OCI-LY3 (cell line): Measurements from ENCODE around the gene PINLYP.
"Not testable (repeated sequence)": the region's sequence is repeated elsewhere in the genome, so short reads cannot be mapped to it uniquely, and the experiment has no call there.

Experiments
- H2AFZ ChIP-seq: fragments of 200-600, 300-600 bp; shearing (Covaris generic); 2 replicates; pipeline ENCODE4 v1.6.0; 2014; ENCODE audit warnings: antibody characterized with exemption, low read depth, low read length
- H3K27ac ChIP-seq: fragments of 200-600, 300-600 bp; sonication (generic); 2 replicates; pipeline ENCODE4 v1.5.1; 2014; ENCODE audit warnings: mild to moderate bottlenecking, low read length, moderate library complexity, mixed read lengths
- H3K27me3 ChIP-seq: fragments of 200-600, 300-600 bp; sonication (generic); 2 replicates; pipeline ENCODE4 v1.6.1; 2014; ENCODE audit warnings: low read depth, low read length, mixed read lengths
- H3K36me3 ChIP-seq: fragments of 200-600, 300-600 bp; sonication (generic); replicated peaks from 2 replicates; pipeline ENCODE3; 2014; ENCODE audit warnings: low read depth, low read length, mixed read lengths
- H3K4me1 ChIP-seq: fragments of 300-600, 200-600 bp; sonication (generic); 2 replicates; pipeline ENCODE4 v1.6.1; 2014; ENCODE audit warnings: low read length, mixed read lengths
- H3K4me2 ChIP-seq: fragments of 200-600, 300-600 bp; sonication (generic); 2 replicates; pipeline ENCODE4 v1.6.1; 2014; ENCODE audit warnings: low read length, mixed read lengths
- H3K4me3 ChIP-seq: fragments of 300-600, 200-600 bp; sonication (generic); 2 replicates; pipeline ENCODE4 v1.5.1; 2014; ENCODE audit warnings: antibody characterized with exemption, mild to moderate bottlenecking, low read length, moderate library complexity
- H3K79me2 ChIP-seq: fragments of 300-600, 200-600 bp; shearing (Covaris generic); 2 replicates; pipeline ENCODE4 v1.6.1; 2014; ENCODE audit warnings: mild to moderate bottlenecking, low read length, mixed read lengths
- H3K9ac ChIP-seq: fragments of 300-600, 200-600 bp; shearing (Covaris generic); 2 replicates; pipeline ENCODE4 v1.6.0; 2014; ENCODE audit warnings: mild to moderate bottlenecking, low read length, moderate library complexity
- H3K9me3 ChIP-seq: fragments of 200-600, 300-600 bp; shearing (Covaris generic); 2 replicates; pipeline ENCODE4 v1.6.1; 2014; ENCODE audit warnings: low read length, mixed read lengths; ENCODE audit not compliant: insufficient read depth
- H4K20me1 ChIP-seq: fragments of 200-600, 300-600 bp; sonication (generic); 2 replicates; pipeline ENCODE4 v1.6.1; 2016; ENCODE audit warnings: low read length, mixed read lengths; ENCODE audit not compliant: insufficient read depth
- EZH2phosphoT487 ChIP-seq: fragments of 200-600 bp; shearing (Covaris generic); IDR thresholded peaks from 2 replicates; pipeline ENCODE4 v1.6.1; 2018; ENCODE audit warnings: antibody characterized with exemption, mixed run types, low read depth
- TF ChIP-seq, protein P1 (sequence below): fragments of 200-600, 300-600 bp; sonication (generic); IDR thresholded peaks from 2 replicates; pipeline ENCODE4 v1.5.1; 2014; ENCODE audit warnings: antibody characterized with exemption, low read length, low read depth

PINLYP gene

DNA sequence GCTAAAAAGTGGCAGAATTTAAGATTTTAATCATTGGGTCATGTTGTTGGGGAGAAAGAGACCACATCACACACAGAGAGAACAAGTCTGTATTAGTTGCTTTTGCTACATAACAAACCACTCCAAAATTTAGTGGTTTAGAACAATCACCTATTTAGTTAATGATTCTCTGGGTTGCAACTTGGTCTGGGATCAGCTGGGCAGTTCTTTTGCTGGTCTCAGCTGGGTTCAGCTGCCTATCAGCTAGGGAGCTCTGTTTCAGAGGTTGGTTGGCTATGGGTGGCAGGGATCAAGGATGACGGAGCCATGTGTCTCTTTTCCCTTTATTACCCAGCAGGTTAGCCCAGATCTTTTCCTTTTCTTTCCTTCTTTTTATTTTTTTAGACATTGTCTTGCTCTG, 8.9 kb downstream of the PINLYP start:
- Histone ChIP-seq H3K9me3 (no peaks in the 10 kb centered on the region), H3K79me2 (no peaks in the 10 kb centered on the region), H2AFZ (no peak overlapping the region), H3K27me3 (no peaks in the 10 kb centered on the region), H3K4me1 (no peaks in the 10 kb centered on the region), H4K20me1 (no peaks in the 10 kb centered on the region), H3K4me2 (no peak overlapping the region), H3K27ac (no peak overlapping the region), H3K4me3 (no peak overlapping the region), H3K36me3 (peaks cover 18% of the 10 kb centered on the region), H3K9ac (no peak overlapping the region)
- TF ChIP-seq, protein P1, sequence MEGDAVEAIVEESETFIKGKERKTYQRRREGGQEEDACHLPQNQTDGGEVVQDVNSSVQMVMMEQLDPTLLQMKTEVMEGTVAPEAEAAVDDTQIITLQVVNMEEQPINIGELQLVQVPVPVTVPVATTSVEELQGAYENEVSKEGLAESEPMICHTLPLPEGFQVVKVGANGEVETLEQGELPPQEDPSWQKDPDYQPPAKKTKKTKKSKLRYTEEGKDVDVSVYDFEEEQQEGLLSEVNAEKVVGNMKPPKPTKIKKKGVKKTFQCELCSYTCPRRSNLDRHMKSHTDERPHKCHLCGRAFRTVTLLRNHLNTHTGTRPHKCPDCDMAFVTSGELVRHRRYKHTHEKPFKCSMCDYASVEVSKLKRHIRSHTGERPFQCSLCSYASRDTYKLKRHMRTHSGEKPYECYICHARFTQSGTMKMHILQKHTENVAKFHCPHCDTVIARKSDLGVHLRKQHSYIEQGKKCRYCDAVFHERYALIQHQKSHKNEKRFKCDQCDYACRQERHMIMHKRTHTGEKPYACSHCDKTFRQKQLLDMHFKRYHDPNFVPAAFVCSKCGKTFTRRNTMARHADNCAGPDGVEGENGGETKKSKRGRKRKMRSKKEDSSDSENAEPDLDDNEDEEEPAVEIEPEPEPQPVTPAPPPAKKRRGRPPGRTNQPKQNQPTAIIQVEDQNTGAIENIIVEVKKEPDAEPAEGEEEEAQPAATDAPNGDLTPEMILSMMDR: no peak
- TF ChIP-seq EZH2phosphoT487: no peak

DNA sequence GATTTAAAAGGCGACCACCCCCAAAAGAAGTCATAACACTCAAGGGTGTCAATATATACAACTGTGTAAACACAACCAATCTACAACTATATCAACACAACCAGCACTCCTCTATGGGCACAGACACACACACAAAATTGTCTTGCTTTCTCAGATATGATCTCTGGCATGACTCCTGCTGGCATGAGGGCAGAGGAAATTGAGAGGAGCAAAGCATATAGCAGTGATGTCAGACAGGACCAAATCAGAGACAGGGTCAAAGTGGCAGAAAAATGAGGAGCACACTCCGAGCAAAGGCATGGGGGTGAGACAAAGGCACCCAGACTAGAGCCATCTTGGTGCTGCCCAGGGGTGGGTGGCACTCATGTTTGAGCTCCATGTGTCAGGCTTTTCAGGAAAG, 10.7 kb downstream of the PINLYP start:
- no peak overlapping the region for H3K4me2 ChIP-seq
- no peak overlapping the region for H3K27ac ChIP-seq
- no peak overlapping the region for H2AFZ ChIP-seq
- H3K4me3 ChIP-seq: no peak overlapping the region
- peaks cover 24% of the 10 kb centered on the region for H3K36me3 ChIP-seq
- no peaks in the 10 kb centered on the region for H3K27me3 ChIP-seq
- TF ChIP-seq, protein P1: no peak
- no peaks in the 10 kb centered on the region for H3K9me3 ChIP-seq
- H3K79me2 ChIP-seq: no peaks in the 10 kb centered on the region
- H3K4me1 ChIP-seq: no peaks in the 10 kb centered on the region
- H4K20me1 ChIP-seq: no peaks in the 10 kb centered on the region
- H3K9ac ChIP-seq: no peak overlapping the region

DNA sequence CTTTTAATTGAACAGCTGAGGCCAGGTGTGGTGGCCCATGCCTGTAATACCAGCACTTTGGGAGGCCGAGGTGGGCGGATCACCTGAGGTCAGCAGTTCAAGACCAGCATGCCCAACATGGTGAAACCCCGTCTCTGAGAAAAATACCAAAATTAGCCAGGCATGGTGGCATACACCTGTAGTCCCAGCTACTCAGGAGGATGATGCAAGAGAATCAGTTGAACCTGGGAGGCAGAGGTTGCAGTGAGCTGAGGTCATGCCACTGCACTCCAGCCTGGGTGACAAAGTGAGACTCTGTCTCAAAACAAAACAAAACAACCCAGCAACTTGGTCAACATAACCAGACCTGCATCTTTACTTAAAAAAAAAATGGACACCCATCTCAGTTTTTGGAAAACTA, 11.4 kb downstream of the PINLYP start:
- not testable (repeated sequence) for H3K4me1 ChIP-seq, H4K20me1 ChIP-seq, H3K4me2 ChIP-seq, H3K79me2 ChIP-seq, H2AFZ ChIP-seq, H3K4me3 ChIP-seq, H3K27ac ChIP-seq, H3K27me3 ChIP-seq, H3K9me3 ChIP-seq, H3K9ac ChIP-seq
- H3K36me3 ChIP-seq: peaks cover 24% of the 10 kb centered on the region

DNA sequence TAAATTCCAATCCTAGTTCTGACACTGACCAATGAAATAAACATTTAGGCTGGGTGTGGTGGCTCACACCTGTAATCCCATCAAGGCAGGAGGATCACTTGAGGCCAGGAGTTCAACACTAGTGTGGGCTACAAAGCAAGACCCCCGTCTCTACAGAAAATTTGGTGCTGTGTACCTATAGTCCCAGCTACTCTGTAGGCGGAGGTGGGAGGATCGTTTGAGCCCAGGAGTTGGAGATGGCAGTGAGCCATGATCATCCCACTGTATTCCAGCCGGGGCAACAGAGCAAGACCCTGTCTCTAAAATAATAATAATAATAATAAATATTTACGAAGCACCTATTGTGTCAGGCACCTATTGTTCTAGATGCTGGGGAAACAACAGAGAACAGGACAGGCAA, 13.7 kb downstream of the PINLYP start:
- no peak overlapping the region for H3K27ac ChIP-seq
- H3K9me3 ChIP-seq: no peaks in the 10 kb centered on the region
- no peaks in the 10 kb centered on the region for H3K27me3 ChIP-seq
- peaks cover 8% of the 10 kb centered on the region for H3K79me2 ChIP-seq
- no peak overlapping the region for H3K4me2 ChIP-seq
- H4K20me1 ChIP-seq: no peaks in the 10 kb centered on the region
- peaks cover 39% of the 10 kb centered on the region for H3K36me3 ChIP-seq
- H3K9ac ChIP-seq: no peak overlapping the region
- no peak overlapping the region for H3K4me3 ChIP-seq
- H3K4me1 ChIP-seq: peaks cover 4% of the 10 kb centered on the region; the same call in 1 of the 2 replicates
- TF ChIP-seq, protein P1: no peak
- no peak for TF ChIP-seq EZH2phosphoT487
- H2AFZ ChIP-seq: no peak overlapping the region

DNA sequence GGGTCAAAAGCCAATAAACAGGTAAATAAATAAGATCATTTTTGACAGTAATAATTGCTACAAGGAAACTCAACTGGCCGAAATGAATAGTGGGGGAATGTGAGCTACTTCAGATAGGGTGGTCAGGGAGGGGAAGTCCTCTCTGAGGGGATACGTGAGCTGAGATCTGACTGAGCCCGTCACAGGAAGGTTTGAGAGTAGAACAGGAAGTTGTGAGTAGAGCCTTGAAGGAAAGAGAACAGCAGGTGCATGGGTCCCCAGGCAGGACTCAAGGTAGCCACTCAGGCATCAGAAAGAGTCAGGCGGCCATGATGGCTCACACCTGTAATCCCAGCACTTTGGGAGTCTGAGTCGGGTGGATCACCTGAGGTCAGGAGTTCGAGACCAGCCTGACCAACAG, 14.1 kb downstream of the PINLYP start:
- peaks cover 39% of the 10 kb centered on the region for H3K36me3 ChIP-seq
- TF ChIP-seq, protein P1: no peak
- TF ChIP-seq EZH2phosphoT487: no peak
- no peak overlapping the region for H3K4me2 ChIP-seq

More for the DNA sequence above, 14.1 kb downstream of the PINLYP start:
- no peaks in the 10 kb centered on the region for H3K27me3 ChIP-seq
- no peaks in the 10 kb centered on the region for H4K20me1 ChIP-seq
- H3K27ac ChIP-seq: no peak overlapping the region
- no peaks in the 10 kb centered on the region for H3K9me3 ChIP-seq
- H2AFZ ChIP-seq: no peak overlapping the region
- no peak overlapping the region for H3K4me3 ChIP-seq
- H3K9ac ChIP-seq: no peak overlapping the region
- H3K79me2 ChIP-seq: peaks cover 12% of the 10 kb centered on the region
- peaks cover 8% of the 10 kb centered on the region; the same call in 1 of the 2 replicates for H3K4me1 ChIP-seq
